IMR-90 (cell line): Measurements from ENCODE around the gene TIMM8A.

Source experiments
- BHLHE40 ChIP-seq: fragments of 150-350 bp; IDR thresholded peaks from 2 replicates; pipeline ENCODE4 v1.6.1; 2016; ENCODE audit warnings: mild to moderate bottlenecking, low read depth, low read length
- CHD1 ChIP-seq: IDR thresholded peaks from 2 replicates; pipeline ENCODE4 v1.6.1; 2012; ENCODE audit warnings: low read depth, low read length, improper control_type of control experiment
- POLR2A ChIP-seq: IDR thresholded peaks from 2 replicates; pipeline ENCODE4 v1.6.1; 2012; ENCODE audit warnings: mild to moderate bottlenecking, low read depth, low read length
- TF ChIP-seq, protein P1 (sequence below): conservative IDR thresholded peaks from 2 replicates; pipeline ENCODE4 v1.5.1; 2012; ENCODE audit warnings: mild to moderate bottlenecking, low read depth, low read length, improper control_type of control experiment
- TF ChIP-seq, protein P2 (sequence below): fragments of 150-350 bp; IDR thresholded peaks from 2 replicates; pipeline ENCODE4 v1.6.1; 2016; ENCODE audit warnings: low read depth, mild to moderate bottlenecking, low read length, moderate library complexity, borderline replicate concordance

DNA sequence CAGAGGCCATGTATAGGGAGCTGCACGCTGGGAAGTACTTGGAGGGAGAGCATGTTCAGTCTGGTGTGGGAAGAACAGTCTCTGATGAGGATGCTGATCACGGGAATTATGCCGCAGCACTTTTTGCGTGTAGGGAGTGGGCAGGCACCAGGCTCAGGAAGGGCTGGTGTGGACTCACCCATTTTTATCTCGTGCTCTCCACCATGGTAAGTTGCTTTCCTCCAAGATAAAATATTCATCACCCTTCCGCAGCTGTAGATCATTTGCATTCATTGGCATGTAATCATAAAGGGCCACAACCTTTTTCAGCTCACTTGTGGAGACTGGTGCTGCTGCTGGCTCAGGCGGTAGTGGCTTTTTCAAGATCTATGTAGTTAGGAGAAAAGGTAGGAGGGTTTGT lies 11.8 kb upstream of the TIMM8A start:
- TF ChIP-seq, protein P1, sequence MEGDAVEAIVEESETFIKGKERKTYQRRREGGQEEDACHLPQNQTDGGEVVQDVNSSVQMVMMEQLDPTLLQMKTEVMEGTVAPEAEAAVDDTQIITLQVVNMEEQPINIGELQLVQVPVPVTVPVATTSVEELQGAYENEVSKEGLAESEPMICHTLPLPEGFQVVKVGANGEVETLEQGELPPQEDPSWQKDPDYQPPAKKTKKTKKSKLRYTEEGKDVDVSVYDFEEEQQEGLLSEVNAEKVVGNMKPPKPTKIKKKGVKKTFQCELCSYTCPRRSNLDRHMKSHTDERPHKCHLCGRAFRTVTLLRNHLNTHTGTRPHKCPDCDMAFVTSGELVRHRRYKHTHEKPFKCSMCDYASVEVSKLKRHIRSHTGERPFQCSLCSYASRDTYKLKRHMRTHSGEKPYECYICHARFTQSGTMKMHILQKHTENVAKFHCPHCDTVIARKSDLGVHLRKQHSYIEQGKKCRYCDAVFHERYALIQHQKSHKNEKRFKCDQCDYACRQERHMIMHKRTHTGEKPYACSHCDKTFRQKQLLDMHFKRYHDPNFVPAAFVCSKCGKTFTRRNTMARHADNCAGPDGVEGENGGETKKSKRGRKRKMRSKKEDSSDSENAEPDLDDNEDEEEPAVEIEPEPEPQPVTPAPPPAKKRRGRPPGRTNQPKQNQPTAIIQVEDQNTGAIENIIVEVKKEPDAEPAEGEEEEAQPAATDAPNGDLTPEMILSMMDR = no peak
- TF ChIP-seq POLR2A (no peak), CHD1 (no peak), BHLHE40 (no peak)
- TF ChIP-seq, protein P2, sequence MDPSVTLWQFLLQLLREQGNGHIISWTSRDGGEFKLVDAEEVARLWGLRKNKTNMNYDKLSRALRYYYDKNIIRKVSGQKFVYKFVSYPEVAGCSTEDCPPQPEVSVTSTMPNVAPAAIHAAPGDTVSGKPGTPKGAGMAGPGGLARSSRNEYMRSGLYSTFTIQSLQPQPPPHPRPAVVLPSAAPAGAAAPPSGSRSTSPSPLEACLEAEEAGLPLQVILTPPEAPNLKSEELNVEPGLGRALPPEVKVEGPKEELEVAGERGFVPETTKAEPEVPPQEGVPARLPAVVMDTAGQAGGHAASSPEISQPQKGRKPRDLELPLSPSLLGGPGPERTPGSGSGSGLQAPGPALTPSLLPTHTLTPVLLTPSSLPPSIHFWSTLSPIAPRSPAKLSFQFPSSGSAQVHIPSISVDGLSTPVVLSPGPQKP = no peak
